ENCODE data around the gene RGS7. TPM values are rescaled to one million over a fixed set of nuclear protein-coding genes. Genes with fewer than 3 reads are reported as not detected.
A peak's percentile ranks its signal among the peaks of the same experiment; 100 is the strongest.
"Not testable (repeated sequence)": the region's sequence is repeated elsewhere in the genome, so short reads cannot be mapped to it uniquely, and the experiment has no call there.

Gene RGS7
- total RNA-seq, 2 experiments from 2014 or later: not detected

GRCh38 chr1:240976685-240977084 is 380.3 kb downstream of the RGS7 start:
- Mint-ChIP-seq H3K9me3 (ENCODE audit: insufficient read depth) (peaks cover 9% of the 10 kb centered on the region), H3K27ac (no peak overlapping the region), H3K36me3 (ENCODE audit: low read depth) (no peaks in the 10 kb centered on the region), H3K4me1 (ENCODE audit: low read depth) (no peaks in the 10 kb centered on the region), H3K4me3 (no peak overlapping the region), H3K27me3 (ENCODE audit: low read depth) (no peaks in the 10 kb centered on the region)
- CTCF ChIA-PET: no interaction called here
- no peak for ATAC-seq
- POLR2A ChIA-PET: no interaction called here
- no peak for DNase-seq

GRCh38 chr1:240973875-240974274 is 383.1 kb downstream of the RGS7 start:
- CTCF ChIA-PET: no interaction called here
- H3K4me1 Mint-ChIP-seq (ENCODE audit: low read depth): no peaks in the 10 kb centered on the region
- POLR2A ChIA-PET: no interaction called here

GRCh38 chr1:240972059-240972458 is 384.9 kb downstream of the RGS7 start:
- peaks cover 11% of the 10 kb centered on the region for H3K9me3 Mint-ChIP-seq (ENCODE audit: insufficient read depth)
- H3K27ac Mint-ChIP-seq: not testable (repeated sequence)

More at GRCh38 chr1:240973875-240974274, 383.1 kb downstream of the RGS7 start:
- H3K9me3 Mint-ChIP-seq (ENCODE audit: insufficient read depth): peaks cover 16% of the 10 kb centered on the region
- no peak overlapping the region for H3K4me3 Mint-ChIP-seq
- DNase-seq (no peak), ATAC-seq (no peak)
- no peak overlapping the region for H3K27ac Mint-ChIP-seq
- no peaks in the 10 kb centered on the region for H3K36me3 Mint-ChIP-seq (ENCODE audit: low read depth)
- H3K27me3 Mint-ChIP-seq (ENCODE audit: low read depth): no peaks in the 10 kb centered on the region

DNA sequence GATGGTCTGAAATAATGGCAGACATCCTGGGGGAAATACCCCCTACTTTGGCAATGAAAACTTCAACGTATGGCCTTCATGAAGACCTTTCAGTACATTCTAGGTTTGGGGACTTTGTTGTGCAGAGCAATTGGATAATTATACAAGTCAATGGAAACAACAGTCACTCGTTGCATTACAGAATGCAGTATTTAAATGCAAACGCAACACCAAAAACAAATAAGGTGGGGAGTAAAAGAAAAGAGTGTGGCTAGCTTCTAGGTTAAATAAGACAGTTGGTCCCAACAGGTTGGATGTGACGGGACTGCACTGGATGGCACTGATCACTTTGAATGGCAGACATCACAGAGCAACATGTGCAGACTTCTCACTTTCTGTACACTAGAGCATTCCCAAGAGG is 386.8 kb downstream of the RGS7 start:
- H3K4me3 Mint-ChIP-seq: no peak overlapping the region
- no peak for DNase-seq
- H3K27me3 Mint-ChIP-seq (ENCODE audit: low read depth): no peaks in the 10 kb centered on the region
- ATAC-seq: no peak
- no peaks in the 10 kb centered on the region for H3K4me1 Mint-ChIP-seq (ENCODE audit: low read depth)
- no peak overlapping the region for H3K27ac Mint-ChIP-seq
- ChIA-PET CTCF (no interaction called here), POLR2A (no interaction called here)
- peaks cover 11% of the 10 kb centered on the region for H3K9me3 Mint-ChIP-seq (ENCODE audit: insufficient read depth)
- no peaks in the 10 kb centered on the region for H3K36me3 Mint-ChIP-seq (ENCODE audit: low read depth)

More at GRCh38 chr1:240972059-240972458, 384.9 kb downstream of the RGS7 start:
- POLR2A ChIA-PET; H3K4me3 Mint-ChIP-seq; CTCF ChIA-PET; H3K27me3 Mint-ChIP-seq (ENCODE audit: low read depth); DNase-seq; H3K4me1 Mint-ChIP-seq (ENCODE audit: low read depth); ATAC-seq; H3K36me3 Mint-ChIP-seq (ENCODE audit: low read depth): not testable (repeated sequence)

GRCh38 chr1:240968864-240969263 is 388.1 kb downstream of the RGS7 start:
- Mint-ChIP-seq H3K27me3 (ENCODE audit: low read depth) (no peaks in the 10 kb centered on the region), H3K4me3 (no peak overlapping the region), H3K4me1 (ENCODE audit: low read depth) (no peaks in the 10 kb centered on the region), H3K9me3 (ENCODE audit: insufficient read depth) (peaks cover 11% of the 10 kb centered on the region), H3K36me3 (ENCODE audit: low read depth) (no peaks in the 10 kb centered on the region), H3K27ac (no peak overlapping the region)
- DNase-seq (no peak), ATAC-seq (no peak)
- CTCF ChIA-PET: no interaction called here
- POLR2A ChIA-PET: no interaction called here

DNA sequence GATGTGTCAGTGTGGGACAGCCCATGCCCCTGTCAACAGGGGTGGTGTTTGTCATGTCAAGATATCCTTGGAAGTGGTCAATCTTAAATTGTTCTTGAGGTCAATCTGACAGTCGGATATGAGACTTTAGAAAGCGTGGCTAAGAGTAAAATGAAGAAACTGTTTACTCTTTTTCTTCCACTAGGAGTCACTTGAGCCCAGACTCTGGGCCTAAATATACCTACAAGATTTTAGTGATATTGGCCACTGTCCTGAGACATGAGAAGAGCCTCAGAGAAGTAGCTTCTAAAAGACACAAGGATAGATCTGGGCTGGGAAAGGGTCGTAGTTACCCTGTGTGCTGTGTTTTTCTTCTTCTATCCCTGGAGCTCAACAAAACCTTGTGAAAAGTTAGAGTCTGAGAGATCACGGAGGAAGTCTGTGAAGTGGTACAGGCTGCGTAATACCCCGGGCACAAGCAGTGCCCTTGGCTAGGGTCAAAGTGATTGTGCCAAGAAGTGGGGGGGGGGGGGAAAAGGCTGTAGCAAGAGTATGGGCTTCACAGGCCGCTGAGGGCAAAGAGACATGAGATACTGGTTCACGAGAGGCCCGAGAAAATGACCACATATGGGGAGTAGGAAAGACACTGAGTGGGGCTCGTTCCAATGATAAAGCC is 389.8 kb downstream of the RGS7 start:
- no peak for DNase-seq
- H3K36me3 Mint-ChIP-seq (ENCODE audit: low read depth): no peaks in the 10 kb centered on the region
- ChIA-PET POLR2A (no interaction called here), CTCF (no interaction called here)
- no peaks in the 10 kb centered on the region for H3K27me3 Mint-ChIP-seq (ENCODE audit: low read depth)
- no peak for ATAC-seq
- no peak overlapping the region for H3K27ac Mint-ChIP-seq
- H3K9me3 Mint-ChIP-seq (ENCODE audit: insufficient read depth): peaks cover 11% of the 10 kb centered on the region
- no peak overlapping the region for H3K4me3 Mint-ChIP-seq
- no peaks in the 10 kb centered on the region for H3K4me1 Mint-ChIP-seq (ENCODE audit: low read depth)

DNA sequence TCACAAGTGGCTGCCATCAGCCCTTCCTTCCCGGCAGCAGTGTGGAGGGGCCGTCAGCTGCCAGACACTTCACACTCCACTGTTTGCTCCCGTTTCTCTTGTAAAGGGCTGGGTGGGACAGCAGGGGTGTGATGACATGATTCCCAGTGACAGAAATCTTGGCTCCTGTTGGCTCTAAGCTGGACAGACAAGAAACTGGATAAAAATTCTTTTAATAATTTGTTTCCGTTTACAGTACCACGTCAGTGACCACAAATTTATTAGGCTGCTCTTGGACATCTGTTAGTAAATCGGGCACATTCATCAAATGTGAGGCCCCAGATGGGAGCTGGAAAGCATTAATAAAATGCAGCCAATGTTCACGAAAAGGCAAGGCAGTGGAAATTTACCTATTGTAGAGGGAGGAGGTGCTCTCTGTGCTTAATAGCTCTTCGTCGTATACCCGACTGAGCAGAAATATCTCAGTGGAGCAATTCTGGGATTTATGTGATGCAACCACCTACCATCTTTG is 391.4 kb downstream of the RGS7 start:
- CTCF ChIA-PET: no interaction called here
- Mint-ChIP-seq H3K4me1 (ENCODE audit: low read depth) (no peaks in the 10 kb centered on the region), H3K27ac (no peak overlapping the region), H3K36me3 (ENCODE audit: low read depth) (no peaks in the 10 kb centered on the region), H3K9me3 (ENCODE audit: insufficient read depth) (peaks cover 6% of the 10 kb centered on the region), H3K27me3 (ENCODE audit: low read depth) (no peaks in the 10 kb centered on the region), H3K4me3 (no peak overlapping the region)
- no peak for ATAC-seq
- POLR2A ChIA-PET: no interaction called here
- DNase-seq: no peak

GRCh38 chr1:240962086-240962485 is 394.9 kb downstream of the RGS7 start:
- POLR2A ChIA-PET: no interaction called here
- Mint-ChIP-seq H3K27ac (no peak overlapping the region), H3K36me3 (ENCODE audit: low read depth) (no peaks in the 10 kb centered on the region), H3K4me3 (no peak overlapping the region), H3K27me3 (ENCODE audit: low read depth) (no peaks in the 10 kb centered on the region), H3K9me3 (ENCODE audit: insufficient read depth) (no peaks in the 10 kb centered on the region), H3K4me1 (ENCODE audit: low read depth) (no peaks in the 10 kb centered on the region)
- CTCF ChIA-PET: no interaction called here
- DNase-seq: no peak
- no peak for ATAC-seq

- DNase-seq (no peak), ATAC-seq (no peak)
- Mint-ChIP-seq H3K4me1 (ENCODE audit: low read depth) (no peaks in the 10 kb centered on the region), H3K36me3 (ENCODE audit: low read depth) (no peaks in the 10 kb centered on the region), H3K9me3 (ENCODE audit: insufficient read depth) (no peaks in the 10 kb centered on the region), H3K27ac (no peak overlapping the region), H3K4me3 (no peak overlapping the region), H3K27me3 (ENCODE audit: low read depth) (no peaks in the 10 kb centered on the region)
- POLR2A ChIA-PET: no interaction called here
- CTCF ChIA-PET: no interaction called here
These were observed 400.6 kb downstream of the RGS7 start for GRCh38 chr1:240956424-240956823.

- Mint-ChIP-seq H3K27ac (no peak overlapping the region), H3K4me1 (ENCODE audit: low read depth) (no peaks in the 10 kb centered on the region), H3K27me3 (ENCODE audit: low read depth) (no peaks in the 10 kb centered on the region), H3K36me3 (ENCODE audit: low read depth) (no peaks in the 10 kb centered on the region), H3K4me3 (no peak overlapping the region), H3K9me3 (ENCODE audit: insufficient read depth) (no peaks in the 10 kb centered on the region)
- ChIA-PET CTCF (no interaction called here), POLR2A (no interaction called here)
- ATAC-seq (no peak), DNase-seq (no peak)
These were observed 401.0 kb downstream of the RGS7 start for GRCh38 chr1:240956020-240956419.

GRCh38 chr1:240947438-240948224 is 409.4 kb downstream of the RGS7 start:
- no peak for ATAC-seq
- peaks cover 4% of the 10 kb centered on the region for H3K4me1 Mint-ChIP-seq (ENCODE audit: low read depth)
- H3K9me3 Mint-ChIP-seq (ENCODE audit: insufficient read depth): no peaks in the 10 kb centered on the region
- H3K27ac Mint-ChIP-seq: no peak overlapping the region
- ChIA-PET CTCF (no interaction called here), POLR2A (no interaction called here)
- no peaks in the 10 kb centered on the region for H3K27me3 Mint-ChIP-seq (ENCODE audit: low read depth)
- no peak overlapping the region for H3K4me3 Mint-ChIP-seq
- H3K36me3 Mint-ChIP-seq (ENCODE audit: low read depth): no peaks in the 10 kb centered on the region
- no peak for DNase-seq

DNA sequence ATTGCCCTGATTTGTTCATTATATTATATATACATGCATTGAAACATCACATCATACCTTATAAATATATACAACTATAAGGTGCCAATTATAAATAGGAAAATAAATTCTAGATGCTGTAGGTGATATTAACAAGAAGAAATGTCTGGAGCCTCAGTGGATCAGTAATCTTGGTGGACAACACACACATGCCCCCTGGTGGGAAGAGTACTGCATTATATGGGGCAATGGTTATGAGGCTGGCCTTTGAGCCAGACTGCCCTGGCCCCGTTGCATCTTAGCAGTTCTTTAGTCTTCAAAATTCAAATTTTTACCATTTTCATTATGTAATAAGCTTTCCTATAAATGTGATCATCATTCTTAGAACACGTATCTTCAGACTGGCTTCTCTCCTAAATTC is 410.1 kb downstream of the RGS7 start:
- no peaks in the 10 kb centered on the region for H3K36me3 Mint-ChIP-seq (ENCODE audit: low read depth)
- H3K4me1 Mint-ChIP-seq (ENCODE audit: low read depth): peaks cover 4% of the 10 kb centered on the region
- ATAC-seq: no peak
- H3K9me3 Mint-ChIP-seq (ENCODE audit: insufficient read depth): peaks cover under 1% of the 10 kb centered on the region
- CTCF ChIA-PET: no interaction called here
- H3K27ac Mint-ChIP-seq: no peak overlapping the region
- POLR2A ChIA-PET: no interaction called here
- H3K4me3 Mint-ChIP-seq: no peak overlapping the region
- H3K27me3 Mint-ChIP-seq (ENCODE audit: low read depth): no peaks in the 10 kb centered on the region
- peak; percentile 22 for DNase-seq

All from activated CD8-positive, alpha-beta T cell treated with anti-CD3 and anti-CD28 coated beads, Interleukin-2, amount 10 ng/mL, durations not matched to agents 7 days and 5 days (primary cell).